SK-N-SH treated with all-trans-retinoic acid at 6 μM for 48 hours (cell line): ENCODE measurements around the gene SYTL2.

Experiments
- ATAC-seq: fragments of 200-7000 bp; cut with Tn5 transposase; 3 replicates; pipeline ENCODE4 v1.9.1; 2020; ENCODE audit warnings: mild to moderate bottlenecking, moderate library complexity
- BACH2 ChIP-seq: fragments of 250-450 bp; sonication (Bioruptor Pico); IDR thresholded peaks from 2 replicates; pipeline ENCODE4 v1.9.0; 2021; ENCODE audit warnings: mild to moderate bottlenecking, borderline replicate concordance
- CREB5 ChIP-seq: fragments of 250-450 bp; sonication (Bioruptor Pico); IDR thresholded peaks from 2 replicates; pipeline ENCODE4 v1.5.1; 2020; ENCODE audit warnings: low read depth, mild to moderate bottlenecking, moderate library complexity
- CSDC2 ChIP-seq: fragments of 250-450 bp; sonication (Bioruptor Pico); IDR thresholded peaks from 2 replicates; pipeline ENCODE4 v1.5.0; 2020; ENCODE audit warnings: mild to moderate bottlenecking, moderate library complexity
- CSRNP3 ChIP-seq: fragments of 250-450 bp; sonication (Bioruptor Pico); IDR thresholded peaks from 2 replicates; pipeline ENCODE4 v1.5.1; 2021; ENCODE audit warnings: mild to moderate bottlenecking, moderate library complexity
- GLIS3 ChIP-seq: fragments of 250-450 bp; sonication (Bioruptor Pico); IDR thresholded peaks from 2 replicates; pipeline ENCODE4 v1.5.0; 2020; ENCODE audit warnings: mild to moderate bottlenecking, moderate library complexity
- ISL1 ChIP-seq: fragments of 250-450 bp; sonication (Bioruptor Pico); IDR thresholded peaks from 2 replicates; pipeline ENCODE4 v2.1.2; 2022; ENCODE audit warnings: mild to moderate bottlenecking, moderate library complexity
- OSR1 ChIP-seq: fragments of 250-450 bp; sonication (Bioruptor Pico); IDR thresholded peaks from 2 replicates; pipeline ENCODE4 v1.8.0; 2022; ENCODE audit warnings: moderate library complexity, mild to moderate bottlenecking, inconsistent platforms
- POU6F1 ChIP-seq: fragments of 250-450 bp; sonication (Bioruptor Pico); IDR thresholded peaks from 2 replicates; pipeline ENCODE4 v1.8.0; 2021; ENCODE audit warnings: low read depth, mild to moderate bottlenecking, moderate library complexity, borderline replicate concordance
- PPARA ChIP-seq: fragments of 250-450 bp; sonication (Bioruptor Pico); IDR thresholded peaks from 2 replicates; pipeline ENCODE4 v1.5.0; 2020; ENCODE audit warnings: mild to moderate bottlenecking, borderline replicate concordance
- RARB ChIP-seq: fragments of 250-450 bp; sonication (Bioruptor Pico); IDR thresholded peaks from 2 replicates; pipeline ENCODE4 v1.8.0; 2021; ENCODE audit warnings: mild to moderate bottlenecking, moderate library complexity
- SNAI2 ChIP-seq: fragments of 250-450 bp; sonication (Bioruptor Pico); IDR thresholded peaks from 2 replicates; pipeline ENCODE4 v1.5.0; 2020; ENCODE audit warnings: mild to moderate bottlenecking, moderate library complexity
- TCF4 ChIP-seq: fragments of 250-450 bp; sonication (Bioruptor Pico); IDR thresholded peaks from 2 replicates; pipeline ENCODE4 v1.8.0; 2021; ENCODE audit warnings: mild to moderate bottlenecking, moderate library complexity, borderline replicate concordance
- TOX ChIP-seq: fragments of 250-450 bp; sonication (Bioruptor Pico); IDR thresholded peaks from 2 replicates; pipeline ENCODE4 v1.8.0; 2021; ENCODE audit warnings: mild to moderate bottlenecking, moderate library complexity, borderline replicate concordance
- TSHZ2 ChIP-seq: fragments of 250-450 bp; sonication (Bioruptor Pico); IDR thresholded peaks from 2 replicates; pipeline ENCODE4 v1.5.0; 2020; ENCODE audit warnings: mild to moderate bottlenecking, moderate library complexity
- ZC3H10 ChIP-seq: fragments of 250-450 bp; sonication (Bioruptor Pico); IDR thresholded peaks from 2 replicates; pipeline ENCODE4 v1.5.1; 2021; ENCODE audit warnings: mild to moderate bottlenecking, moderate library complexity
- ZFP3 ChIP-seq: fragments of 250-450 bp; sonication (Bioruptor Pico); IDR thresholded peaks from 2 replicates; pipeline ENCODE4 v1.5.0; 2020; ENCODE audit warnings: mild to moderate bottlenecking, moderate library complexity
- ZFP30 ChIP-seq: fragments of 450-650 bp; formaldehyde crosslinking; IDR thresholded peaks from 2 replicates; pipeline ENCODE4 v1.5.0; 2022; ENCODE audit warnings: mild to moderate bottlenecking, moderate library complexity
- ZNF565 ChIP-seq: fragments of 450-650 bp; formaldehyde crosslinking; conservative IDR thresholded peaks from 2 replicates; pipeline ENCODE4 v1.5.0; 2020; ENCODE audit warnings: low read depth, mild to moderate bottlenecking, moderate library complexity
- ZNF70 ChIP-seq: fragments of 450-650 bp; formaldehyde crosslinking; IDR thresholded peaks from 2 replicates; pipeline ENCODE4 v1.5.0; 2020; ENCODE audit warnings: mild to moderate bottlenecking, moderate library complexity
- ZNF8 ChIP-seq: fragments of 450-650 bp; formaldehyde crosslinking; IDR thresholded peaks from 2 replicates; pipeline ENCODE4 v1.5.0; 2020; ENCODE audit warnings: mild to moderate bottlenecking, moderate library complexity
- TF ChIP-seq, protein P1 (sequence below): fragments of 250-450 bp; sonication (Bioruptor Pico); IDR thresholded peaks from 2 replicates; pipeline ENCODE4 v1.8.0; 2020; ENCODE audit warnings: mild to moderate bottlenecking, moderate library complexity, borderline replicate concordance

The SYTL2 gene

GRCh38 chr11:85755701-85756100 lies 55.2 kb downstream of the SYTL2 start:
- TF ChIP-seq ZFP30 (CRISPR knock-in tag) (no peak), CSRNP3 (no peak), CREB5 (CRISPR knock-in tag) (no peak)
- ATAC-seq = no peak

DNA sequence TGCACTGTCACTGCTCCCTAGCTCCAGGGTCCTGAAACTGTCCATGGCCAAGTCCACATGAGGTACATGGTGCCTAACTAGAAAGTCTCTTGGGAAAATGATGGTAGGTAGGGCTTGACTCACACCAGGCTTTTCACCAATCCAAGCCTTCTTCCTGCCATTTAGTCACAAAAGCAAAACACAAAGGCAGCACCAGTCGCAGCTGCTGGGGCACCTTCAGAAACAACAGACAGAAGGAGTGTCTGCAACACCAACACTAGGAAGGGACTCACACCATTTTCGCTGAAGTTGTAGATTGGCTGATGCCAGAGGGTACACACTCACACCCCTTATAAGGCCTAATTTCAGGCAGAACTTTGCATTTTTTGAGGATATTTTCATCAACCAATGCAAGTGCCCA lies 55.7 kb downstream of the SYTL2 start:
- no peak for TF ChIP-seq OSR1 (CRISPR knock-in tag)
- TF ChIP-seq SNAI2 (CRISPR knock-in tag) = no peak
- TF ChIP-seq TSHZ2 (CRISPR knock-in tag) = no peak
- TF ChIP-seq PPARA (CRISPR knock-in tag) = no peak
- TF ChIP-seq POU6F1 (CRISPR knock-in tag) = no peak
- TF ChIP-seq, all 23 proteins: peak for 0
- ATAC-seq = no peak

GRCh38 chr11:85752890-85753581 lies 57.9 kb downstream of the SYTL2 start:
- ATAC-seq = no peak
- TF ChIP-seq ZNF70 (CRISPR knock-in tag) (no peak), ZC3H10 (CRISPR knock-in tag) (no peak), RARB (CRISPR knock-in tag) (no peak), ISL1 (no peak), SNAI2 (CRISPR knock-in tag) (no peak), ZNF565 (no peak), ZFP3 (CRISPR knock-in tag) (no peak), OSR1 (CRISPR knock-in tag) (no peak), BACH2 (CRISPR knock-in tag) (no peak), CSDC2 (CRISPR knock-in tag) (no peak), TCF4 (CRISPR knock-in tag) (no peak), GLIS3 (CRISPR knock-in tag) (no peak), CREB5 (CRISPR knock-in tag) (no peak), CSRNP3 (no peak), TSHZ2 (CRISPR knock-in tag) (no peak), ZNF8 (CRISPR knock-in tag) (no peak), TOX (CRISPR knock-in tag) (no peak)
- TF ChIP-seq, protein P1, sequence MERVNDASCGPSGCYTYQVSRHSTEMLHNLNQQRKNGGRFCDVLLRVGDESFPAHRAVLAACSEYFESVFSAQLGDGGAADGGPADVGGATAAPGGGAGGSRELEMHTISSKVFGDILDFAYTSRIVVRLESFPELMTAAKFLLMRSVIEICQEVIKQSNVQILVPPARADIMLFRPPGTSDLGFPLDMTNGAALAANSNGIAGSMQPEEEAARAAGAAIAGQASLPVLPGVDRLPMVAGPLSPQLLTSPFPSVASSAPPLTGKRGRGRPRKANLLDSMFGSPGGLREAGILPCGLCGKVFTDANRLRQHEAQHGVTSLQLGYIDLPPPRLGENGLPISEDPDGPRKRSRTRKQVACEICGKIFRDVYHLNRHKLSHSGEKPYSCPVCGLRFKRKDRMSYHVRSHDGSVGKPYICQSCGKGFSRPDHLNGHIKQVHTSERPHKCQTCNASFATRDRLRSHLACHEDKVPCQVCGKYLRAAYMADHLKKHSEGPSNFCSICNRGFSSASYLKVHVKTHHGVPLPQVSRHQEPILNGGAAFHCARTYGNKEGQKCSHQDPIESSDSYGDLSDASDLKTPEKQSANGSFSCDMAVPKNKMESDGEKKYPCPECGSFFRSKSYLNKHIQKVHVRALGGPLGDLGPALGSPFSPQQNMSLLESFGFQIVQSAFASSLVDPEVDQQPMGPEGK (CRISPR knock-in tag) = no peak
